Measurements from ENCODE around the gene NLRP3. TPM values are rescaled to one million over a fixed set of nuclear protein-coding genes. Genes with fewer than 3 reads are reported as not detected.

The NLRP3 gene
- total and polyA plus RNA-seq, 9 of the 15 experiments (the other 6 are each of a cell fraction or from before 2014, with no cell fraction given) = not detected

DNA sequence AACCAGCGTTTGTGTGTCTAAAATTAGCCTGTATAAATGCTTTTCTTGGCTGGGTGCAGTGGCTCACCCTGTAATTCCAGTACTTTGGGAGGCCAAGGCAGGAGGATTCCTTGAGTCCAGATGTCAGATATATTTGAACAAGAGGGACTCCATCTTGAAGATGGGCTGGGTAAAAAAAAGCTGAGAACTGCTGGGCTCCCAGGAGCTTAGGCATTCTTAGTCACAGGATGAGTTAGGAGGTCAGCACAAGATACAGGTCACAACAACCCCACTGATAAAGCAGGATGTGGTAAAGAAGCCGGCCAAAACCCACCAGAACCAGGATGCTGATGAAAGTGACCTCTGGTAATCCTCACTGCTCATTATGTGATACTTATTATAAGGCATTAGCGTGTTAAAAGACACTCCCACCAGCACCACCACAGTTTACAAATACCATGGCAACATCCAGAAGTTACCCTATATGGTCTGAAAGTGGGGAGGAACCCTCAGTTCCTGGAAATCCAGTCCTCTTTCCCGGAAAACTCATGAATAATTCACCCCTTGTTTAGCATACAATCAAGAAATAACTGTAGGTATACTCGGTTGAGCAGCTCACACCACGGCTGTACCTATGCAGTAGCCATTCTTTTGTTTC, 48.1 kb upstream of the NLRP3 start (continued):
- TF ChIP-seq SMAD3 (CRISPR knock-in tag; conservative IDR thresholded peaks at IDR 0.05) (peak; percentile 100), ZBTB8A (IDR thresholded peaks at IDR 0.05; ENCODE audit: partially characterized antibody) (no peak), PRDM10 (IDR thresholded peaks at IDR 0.05; ENCODE audit: partially characterized antibody) (no peak), TRIM24 (IDR thresholded peaks at IDR 0.05) (peak; percentile 57 to 80; a peak in 3 of 4 replicates), SREBF2 (CRISPR knock-in tag; IDR thresholded peaks at IDR 0.05) (no peak), RBM39 (optimal IDR thresholded peaks at IDR 0.05; ENCODE audit: low read depth, low read length) (no peak), ZFX (CRISPR knock-in tag; IDR thresholded peaks at IDR 0.05) (no peak), ZNF3 (CRISPR knock-in tag; IDR thresholded peaks at IDR 0.05) (peak; percentile 84), EP300 (IDR thresholded peaks at IDR 0.05; ENCODE audit: low read length) (peak; percentile 76), ZNF197 (CRISPR knock-in tag; IDR thresholded peaks at IDR 0.05; ENCODE audit: low read depth) (peak; percentile 100), ARID4B (CRISPR knock-in tag; IDR thresholded peaks at IDR 0.05) (no peak), POLR2H (tag; IDR thresholded peaks at IDR 0.05; ENCODE audit: low read depth) (peak; percentile 71), ZNF780A (CRISPR knock-in tag; IDR thresholded peaks at IDR 0.05) (peak; percentile 75; the same call in 1 of the 2 replicates), DDX20 (tag; IDR thresholded peaks at IDR 0.05; ENCODE audit: low read depth) (peak; percentile 97), RB1 (IDR thresholded peaks at IDR 0.05; ENCODE audit: low read depth) (no peak), ERF (CRISPR knock-in tag; IDR thresholded peaks at IDR 0.05) (peak; percentile 100), ZNF282 (CRISPR knock-in tag; IDR thresholded peaks at IDR 0.05) (no peak), MYBL2 (IDR thresholded peaks at IDR 0.05; ENCODE audit: low read depth) (no peak), MYBL2 (CRISPR knock-in tag; IDR thresholded peaks at IDR 0.05; ENCODE audit: borderline replicate concordance) (no peak), EWSR1 (IDR thresholded peaks at IDR 0.05; ENCODE audit: borderline replicate concordance, low read depth, partially characterized antibody) (no peak)
- TF ChIP-seq, protein P1, sequence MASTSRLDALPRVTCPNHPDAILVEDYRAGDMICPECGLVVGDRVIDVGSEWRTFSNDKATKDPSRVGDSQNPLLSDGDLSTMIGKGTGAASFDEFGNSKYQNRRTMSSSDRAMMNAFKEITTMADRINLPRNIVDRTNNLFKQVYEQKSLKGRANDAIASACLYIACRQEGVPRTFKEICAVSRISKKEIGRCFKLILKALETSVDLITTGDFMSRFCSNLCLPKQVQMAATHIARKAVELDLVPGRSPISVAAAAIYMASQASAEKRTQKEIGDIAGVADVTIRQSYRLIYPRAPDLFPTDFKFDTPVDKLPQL (IDR thresholded peaks at IDR 0.05; ENCODE audit: extremely low read depth, insufficient read length) = no peak

Data from K562 (cell line).